Activated CD8-positive, alpha-beta memory T cell treated with anti-CD3 and anti-CD28 coated beads for 4 hours (primary cell): ENCODE measurements around the gene ARHGEF16.

Experiments used
- DNase-seq, 2 donors: peaks; one replicate each; pipeline ENCODE4 v3.0.0-alpha.2; 2020; ENCODE audit warnings: low read depth in 2 of 2

ARHGEF16 gene

DNA sequence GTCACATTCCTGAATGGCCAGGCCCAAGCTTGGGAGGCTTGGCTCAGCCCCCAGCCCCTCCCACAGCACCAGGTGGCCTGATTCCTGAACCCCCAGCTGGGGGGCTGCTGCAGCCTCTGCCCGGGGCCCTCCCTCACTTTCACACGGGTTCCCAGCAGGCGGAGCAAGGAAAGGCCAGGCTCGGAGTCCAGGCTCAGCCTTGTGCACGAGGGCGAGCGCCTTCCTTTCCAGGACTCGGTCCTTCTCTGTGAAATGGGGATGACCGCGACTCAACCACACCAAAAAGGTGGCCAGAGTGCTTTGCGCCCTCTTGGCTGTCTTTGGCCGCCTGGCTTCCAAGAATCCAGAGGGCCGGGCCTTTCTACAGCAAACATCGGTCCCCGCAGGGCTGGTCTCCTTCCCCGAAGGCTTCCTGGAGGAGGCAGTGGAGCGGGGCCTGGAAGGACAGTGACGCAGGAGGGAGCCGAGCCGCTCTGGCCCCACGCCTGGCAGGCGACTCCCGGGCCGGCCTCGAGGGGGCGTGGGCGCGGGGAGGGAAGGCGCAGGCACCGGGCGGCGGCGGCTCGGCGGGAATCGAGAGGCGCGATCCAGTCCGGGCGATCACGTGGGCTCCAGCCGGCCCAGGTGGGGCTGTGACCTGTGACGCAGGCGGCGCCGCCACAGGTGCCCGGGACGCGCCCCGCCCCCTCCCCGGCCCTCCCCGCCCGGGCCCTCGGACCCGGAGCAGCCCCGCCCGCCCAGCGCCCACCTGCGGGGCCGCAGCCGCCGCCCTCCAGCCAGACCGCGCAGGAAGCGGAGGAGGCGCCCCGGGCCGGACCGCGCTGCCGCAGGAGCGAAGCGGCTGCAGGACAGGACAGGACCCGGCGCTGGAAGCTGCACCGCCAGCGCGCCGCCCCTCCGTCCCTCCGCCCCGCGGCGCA is at the start of gene ARHGEF16:
TSS of gene ARHGEF16 (plus strand) at position 775 of the 920 bp plus-strand sequence. CDS start 8,420 bp downstream, outside the sequence.
- DNase-seq = no peak

DNA sequence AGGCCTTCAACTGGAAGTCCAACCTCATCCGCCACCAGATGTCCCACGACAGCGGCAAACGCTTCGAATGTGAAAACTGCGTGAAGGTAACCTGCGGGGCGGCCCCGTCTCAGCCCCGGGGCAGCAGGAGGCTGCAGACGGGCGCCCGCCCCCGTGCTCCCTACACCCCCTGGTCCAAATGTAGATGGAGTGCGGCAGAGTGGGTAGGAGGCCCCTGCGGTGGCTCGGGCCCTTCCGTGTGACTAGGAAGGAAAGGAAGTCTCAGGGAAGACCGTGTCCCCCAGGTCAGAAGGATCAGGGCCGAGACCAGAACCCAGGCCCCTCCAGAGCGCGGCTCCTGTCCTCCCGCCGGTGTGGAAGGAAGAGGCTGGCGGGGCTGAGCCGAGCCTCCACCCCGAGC is 49.7 kb upstream of the ARHGEF16 start:
- no peak for DNase-seq

DNA sequence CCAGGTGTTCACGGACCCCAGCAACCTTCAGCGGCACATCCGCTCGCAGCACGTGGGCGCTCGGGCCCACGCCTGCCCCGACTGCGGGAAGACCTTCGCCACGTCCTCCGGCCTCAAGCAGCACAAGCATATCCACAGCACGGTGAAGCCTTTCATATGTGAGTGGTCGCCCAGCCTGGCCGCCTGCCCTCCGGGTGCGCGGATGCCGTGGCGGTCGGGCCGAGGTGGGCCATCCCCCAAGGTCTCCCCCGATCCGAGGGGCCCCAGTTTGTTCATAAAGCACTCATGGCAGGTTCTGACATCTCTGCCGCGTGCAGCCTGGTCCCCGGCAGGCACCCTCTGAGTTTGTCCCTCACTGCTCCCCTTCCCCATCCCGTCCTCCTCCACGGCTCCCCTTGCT is 49.0 kb upstream of the ARHGEF16 start:
- DNase-seq = no peak

DNA sequence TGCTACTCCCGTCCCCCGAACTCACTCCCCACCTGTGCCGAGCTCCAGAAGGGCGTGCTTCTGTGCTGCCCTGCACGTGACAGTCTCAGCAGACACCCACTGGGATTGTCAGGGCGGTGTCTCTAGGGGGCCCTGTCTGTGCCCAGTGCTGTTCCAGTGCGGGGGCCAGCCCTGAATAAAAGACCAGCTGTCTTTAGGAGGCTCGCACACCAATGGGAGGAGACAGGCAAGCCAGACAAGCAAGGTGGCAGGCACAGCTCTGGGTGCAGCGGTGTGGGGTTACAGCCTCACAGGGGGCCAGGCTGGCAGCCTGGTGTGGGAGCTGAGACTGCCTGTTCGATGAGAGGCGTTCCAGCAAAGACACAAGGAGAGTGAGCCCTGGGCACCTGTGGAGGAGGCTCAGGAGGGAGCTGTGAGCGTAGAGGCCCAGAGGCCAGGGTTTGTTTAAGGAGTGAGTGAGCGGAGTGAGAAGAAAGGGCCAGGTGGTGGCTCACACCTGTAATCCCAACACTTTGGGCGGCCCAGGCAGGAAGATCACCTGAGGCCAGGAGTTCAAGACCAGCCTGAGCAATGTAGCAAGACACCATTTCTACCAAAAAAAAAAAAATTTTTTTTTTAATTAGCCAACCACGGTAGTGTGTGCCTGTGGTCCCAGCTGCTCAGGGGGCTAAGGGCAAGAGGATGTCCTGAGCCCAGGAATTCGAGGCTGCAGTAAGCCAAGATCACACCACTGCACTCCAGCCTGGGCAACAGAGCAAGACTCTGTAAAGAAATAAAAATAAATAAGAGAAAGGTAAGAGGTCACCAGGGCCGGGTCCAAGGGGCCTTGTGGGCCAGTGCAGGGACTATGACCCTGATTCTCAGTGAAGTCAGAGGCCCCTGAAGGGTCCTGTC is 48.2 kb upstream of the ARHGEF16 start:
- no peak for DNase-seq

DNA sequence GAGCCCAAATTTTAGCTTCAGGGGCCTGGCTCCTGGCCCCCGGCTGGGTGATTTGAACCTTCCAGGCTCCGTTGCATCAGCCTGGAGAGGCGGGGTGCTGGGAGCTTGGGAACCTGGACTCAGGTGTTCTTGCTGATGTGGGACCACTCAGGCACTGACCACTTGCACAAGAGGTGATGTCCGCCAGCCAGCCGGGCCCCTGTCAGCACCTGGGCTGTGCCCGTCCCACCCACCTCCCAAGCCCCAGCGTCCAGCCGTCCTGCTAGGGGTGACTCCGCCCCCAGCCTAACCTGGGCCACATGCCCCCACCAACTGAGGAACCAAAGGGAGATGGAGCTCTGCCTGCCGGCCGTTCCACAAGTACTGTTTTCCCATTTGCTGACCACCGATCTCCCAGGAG is 47.4 kb upstream of the ARHGEF16 start:
- no peak for DNase-seq

DNA sequence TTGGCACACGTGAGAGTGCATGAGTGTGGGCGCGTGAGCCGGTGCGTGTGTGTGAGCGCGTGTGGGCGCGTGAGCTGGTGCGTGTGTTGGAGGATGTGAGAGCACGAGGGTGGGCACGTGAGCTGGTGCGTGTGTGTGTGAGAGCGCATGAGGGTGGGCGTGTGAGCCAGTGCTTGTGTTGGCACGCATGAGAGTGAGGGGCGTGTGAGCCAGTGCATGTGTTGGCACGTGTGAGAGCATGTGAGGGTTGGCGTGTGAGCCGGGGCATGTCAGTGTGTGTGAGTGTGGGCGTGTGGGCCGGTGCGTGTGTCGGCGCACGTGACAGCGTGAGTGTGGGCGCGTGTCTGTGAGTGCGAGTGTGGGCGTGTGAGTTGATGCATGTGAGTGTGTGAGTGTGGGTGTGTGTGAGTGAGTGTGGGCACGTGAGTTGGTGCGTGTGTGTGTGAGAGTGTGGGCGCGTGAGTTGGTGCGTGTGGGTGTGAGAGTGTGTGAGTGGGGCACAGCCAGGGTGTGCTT is 45.7 kb upstream of the ARHGEF16 start:
- no peak for DNase-seq

DNA sequence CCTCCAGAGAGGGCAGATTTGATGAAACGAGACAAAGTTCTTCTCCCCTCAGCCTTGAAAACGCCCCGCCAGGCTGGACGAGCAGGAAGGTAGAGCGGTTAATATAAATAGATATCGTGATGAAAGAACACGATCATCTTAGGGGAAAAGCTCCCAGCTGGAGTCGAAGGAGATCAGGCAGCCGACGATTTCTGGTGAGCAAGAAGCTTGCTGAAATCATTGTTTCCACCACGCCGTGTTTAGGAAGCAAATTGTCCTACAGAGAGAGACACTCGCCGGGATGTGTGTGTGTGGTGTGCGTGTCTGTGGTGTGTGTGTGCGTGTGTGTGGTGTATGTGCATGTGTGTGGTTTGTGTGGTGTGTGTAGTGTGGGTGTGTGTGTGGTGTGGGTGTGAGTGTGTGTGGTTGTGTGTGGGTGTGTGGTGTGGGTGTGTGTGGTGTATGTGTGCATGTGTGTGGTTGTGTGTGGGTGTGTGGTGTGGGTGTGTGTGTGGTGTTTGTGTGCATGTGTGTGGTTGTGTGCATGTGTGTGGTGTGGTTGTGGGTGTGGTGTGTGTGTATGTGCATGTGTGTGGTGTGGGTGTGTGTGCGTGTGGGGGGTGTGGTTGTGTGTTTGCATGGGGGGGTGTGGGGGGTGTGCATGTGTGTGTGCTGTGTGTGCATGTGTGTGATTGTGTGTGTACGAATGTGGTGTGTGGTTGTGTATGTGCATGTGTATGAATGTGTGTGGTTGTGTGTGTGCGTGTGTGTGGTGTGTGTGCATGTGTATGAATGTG is 44.9 kb upstream of the ARHGEF16 start:
- no peak for DNase-seq

DNA sequence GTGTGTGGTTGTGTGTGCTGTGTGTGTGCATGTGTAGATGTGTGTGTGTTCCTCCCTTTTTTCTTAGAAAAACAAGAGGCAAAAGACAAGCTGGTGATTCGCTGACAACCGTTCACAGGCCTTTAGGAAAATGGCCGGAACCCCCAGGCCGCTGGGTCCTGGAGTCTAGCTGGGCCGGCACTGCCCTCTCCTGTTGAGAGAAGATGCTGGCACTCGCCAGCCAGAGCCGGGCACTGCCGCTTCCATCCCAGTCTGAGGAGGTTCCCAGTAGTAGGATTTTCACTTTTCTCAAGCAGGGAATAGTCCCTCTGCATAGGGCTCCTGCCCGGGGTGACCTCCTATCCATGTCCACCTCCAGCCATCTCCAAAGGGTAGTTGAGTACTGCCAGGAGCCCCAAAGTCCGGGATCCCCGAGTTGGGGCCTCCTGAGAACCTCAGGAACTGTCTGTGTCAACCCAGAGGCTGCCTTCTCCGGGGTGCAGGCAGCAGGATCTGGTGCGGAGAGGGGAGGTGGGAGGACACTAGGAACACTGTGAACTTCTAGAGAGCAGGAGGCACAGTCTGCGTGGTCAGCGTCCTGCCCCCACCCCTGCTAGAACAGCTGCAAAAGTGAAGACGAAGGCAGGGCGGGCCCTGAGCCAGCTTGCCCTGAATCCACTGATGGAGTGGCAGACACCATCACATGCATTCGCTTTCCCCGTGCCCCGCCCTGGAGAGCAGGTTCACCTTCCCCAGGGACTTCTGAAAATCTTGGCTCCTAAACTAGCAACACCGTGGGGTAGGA is 44.1 kb upstream of the ARHGEF16 start:
- DNase-seq = no peak

DNA sequence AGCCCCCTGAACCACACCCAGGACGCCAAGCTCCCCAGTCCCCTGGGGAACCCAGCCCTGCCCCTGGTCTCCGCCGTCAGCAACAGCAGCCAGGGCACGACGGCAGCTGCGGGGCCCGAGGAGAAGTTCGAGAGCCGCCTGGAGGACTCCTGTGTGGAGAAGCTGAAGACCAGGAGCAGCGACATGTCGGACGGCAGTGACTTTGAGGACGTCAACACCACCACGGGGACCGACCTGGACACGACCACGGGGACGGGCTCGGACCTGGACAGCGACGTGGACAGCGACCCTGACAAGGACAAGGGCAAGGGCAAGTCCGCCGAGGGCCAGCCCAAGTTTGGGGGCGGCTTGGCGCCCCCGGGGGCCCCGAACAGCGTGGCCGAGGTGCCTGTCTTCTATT is 42.7 kb upstream of the ARHGEF16 start:
- no peak for DNase-seq

DNA sequence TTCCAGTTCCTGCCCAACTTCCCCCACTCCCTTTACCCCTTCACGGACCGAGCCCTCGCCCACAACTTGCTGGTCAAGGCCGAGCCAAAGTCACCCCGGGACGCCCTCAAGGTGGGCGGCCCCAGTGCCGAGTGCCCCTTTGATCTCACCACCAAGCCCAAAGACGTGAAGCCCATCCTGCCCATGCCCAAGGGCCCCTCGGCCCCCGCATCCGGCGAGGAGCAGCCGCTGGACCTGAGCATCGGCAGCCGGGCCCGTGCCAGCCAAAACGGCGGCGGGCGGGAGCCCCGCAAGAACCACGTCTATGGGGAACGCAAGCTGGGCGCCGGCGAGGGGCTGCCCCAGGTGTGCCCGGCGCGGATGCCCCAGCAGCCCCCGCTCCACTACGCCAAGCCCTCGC is 42.1 kb upstream of the ARHGEF16 start:
- DNase-seq = no peak

DNA sequence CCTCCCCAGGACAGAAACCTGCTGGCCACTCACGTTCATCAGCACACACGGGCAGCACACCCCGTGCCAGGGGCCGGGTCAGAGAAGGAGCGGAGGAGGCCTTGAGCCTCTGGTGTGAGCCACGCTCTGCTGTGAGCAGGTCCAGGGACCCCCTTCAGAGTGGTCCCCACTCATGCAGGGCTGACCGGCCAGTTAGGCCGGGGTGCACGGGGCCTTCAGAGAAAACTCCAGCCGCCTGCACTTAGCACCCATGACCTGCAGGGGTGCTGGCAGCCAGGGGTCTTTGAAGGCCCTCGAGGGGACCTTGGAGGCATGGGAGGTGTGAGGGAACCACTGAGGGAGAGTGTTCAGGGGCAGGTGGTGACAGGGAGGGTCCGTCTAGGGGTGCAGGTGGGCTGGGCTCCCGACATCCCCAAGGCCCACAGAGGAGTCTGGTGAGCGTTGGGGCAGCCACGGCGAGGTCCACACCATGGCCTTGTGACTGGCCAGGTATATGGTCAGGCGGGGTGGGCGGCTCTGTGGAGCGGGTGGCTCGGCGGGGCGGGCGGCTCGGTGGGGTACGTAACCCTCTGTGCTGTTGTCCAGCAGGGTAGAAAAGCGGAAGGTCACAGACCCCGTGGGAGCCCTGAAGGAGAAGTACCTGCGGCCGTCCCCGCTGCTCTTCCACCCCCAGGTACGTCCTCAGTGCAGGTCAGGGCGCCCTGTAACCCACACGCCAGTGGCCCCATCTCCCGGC is 40.3 kb upstream of the ARHGEF16 start:
- no peak for DNase-seq

DNA sequence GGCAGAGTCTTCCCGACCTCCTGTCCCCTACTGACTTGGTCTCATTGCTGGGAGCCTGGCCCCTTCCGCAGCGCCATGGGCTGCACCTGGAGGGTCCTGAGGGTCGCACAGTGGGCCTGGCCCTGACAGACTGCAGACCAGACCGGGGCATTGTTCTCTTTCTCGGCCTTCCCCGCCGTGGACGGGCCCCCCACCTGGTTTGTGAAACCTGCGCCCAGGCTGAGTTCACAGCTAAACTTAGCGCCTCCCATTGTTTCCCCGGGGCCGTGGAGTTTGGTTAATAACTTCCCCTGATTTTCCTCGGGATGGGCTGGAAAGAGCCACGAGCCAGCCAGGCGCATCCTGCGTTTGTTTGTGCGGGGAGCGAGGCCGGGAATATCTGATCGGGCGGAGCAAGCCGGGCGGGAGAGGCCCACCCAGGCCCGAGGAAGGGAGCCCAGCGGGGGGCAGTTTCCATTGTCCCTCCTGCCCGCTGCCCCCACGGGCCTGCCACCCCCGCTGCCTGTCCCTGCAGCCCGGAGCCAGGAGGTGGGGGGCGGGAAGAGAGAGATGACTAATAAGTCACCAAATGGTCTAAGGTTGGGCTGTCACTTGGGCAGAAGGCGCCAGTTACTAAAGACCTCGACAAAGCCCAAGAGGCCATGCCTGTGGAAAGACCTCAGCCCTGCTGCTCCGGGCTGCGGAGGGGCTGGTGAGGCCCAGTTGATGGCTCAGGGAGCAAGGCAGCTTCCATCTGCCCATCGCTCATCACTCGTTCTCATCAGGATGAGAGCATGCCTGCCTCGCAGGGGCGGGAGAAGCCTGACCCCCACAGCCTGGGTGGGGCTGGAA is 39.0 kb upstream of the ARHGEF16 start:
- DNase-seq = no peak

DNA sequence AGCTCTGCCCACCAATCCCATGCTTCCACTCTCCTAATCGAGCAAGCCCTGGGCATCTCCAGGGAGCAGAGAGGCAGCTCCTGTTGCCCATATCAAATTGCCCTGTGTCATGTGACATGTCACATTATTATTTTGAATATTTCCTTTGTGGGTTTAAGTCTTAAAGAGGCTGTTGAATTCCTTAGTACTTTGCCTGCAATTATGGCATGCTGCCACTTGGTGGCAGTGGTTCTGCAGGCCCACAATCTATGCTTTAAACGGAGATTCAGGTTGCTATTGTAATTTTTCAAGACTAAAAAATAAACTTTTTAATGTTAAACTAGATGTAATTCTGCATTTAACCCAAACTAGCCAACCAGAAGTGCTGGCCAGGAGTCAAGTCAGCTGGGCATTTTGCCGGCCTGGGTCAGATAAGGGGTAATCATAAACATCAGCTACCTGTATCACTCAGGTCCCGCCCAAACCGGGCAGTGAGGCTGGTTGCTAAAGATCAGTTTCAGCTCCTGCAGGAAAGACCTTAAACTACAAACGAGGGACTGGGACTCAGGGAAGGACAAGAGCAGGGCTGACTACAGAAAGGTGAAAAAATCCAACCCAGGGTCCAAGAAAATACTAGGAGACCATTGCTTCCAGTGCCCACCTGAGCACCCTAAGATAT is 37.3 kb upstream of the ARHGEF16 start:
- DNase-seq = no peak

DNA sequence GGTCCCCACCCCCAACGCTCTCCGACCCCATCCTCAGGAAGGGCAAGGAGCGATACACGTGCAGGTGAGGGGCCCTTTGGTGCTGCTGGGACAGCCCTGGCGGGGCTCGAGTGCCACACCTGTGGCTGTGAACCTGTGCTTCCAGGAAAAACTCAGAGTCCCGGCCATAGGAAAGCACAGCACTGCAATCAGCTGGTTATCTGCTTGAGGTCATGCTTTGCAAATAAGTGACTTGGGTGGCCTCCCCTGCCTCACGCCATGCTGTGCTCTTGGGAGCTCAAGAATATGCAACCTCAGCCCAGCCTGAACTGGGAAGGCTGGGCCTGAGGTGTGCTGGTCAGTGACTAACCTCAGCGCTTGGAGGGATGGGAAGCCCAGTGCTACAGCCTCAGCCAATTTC is 36.5 kb upstream of the ARHGEF16 start:
- DNase-seq = no peak

DNA sequence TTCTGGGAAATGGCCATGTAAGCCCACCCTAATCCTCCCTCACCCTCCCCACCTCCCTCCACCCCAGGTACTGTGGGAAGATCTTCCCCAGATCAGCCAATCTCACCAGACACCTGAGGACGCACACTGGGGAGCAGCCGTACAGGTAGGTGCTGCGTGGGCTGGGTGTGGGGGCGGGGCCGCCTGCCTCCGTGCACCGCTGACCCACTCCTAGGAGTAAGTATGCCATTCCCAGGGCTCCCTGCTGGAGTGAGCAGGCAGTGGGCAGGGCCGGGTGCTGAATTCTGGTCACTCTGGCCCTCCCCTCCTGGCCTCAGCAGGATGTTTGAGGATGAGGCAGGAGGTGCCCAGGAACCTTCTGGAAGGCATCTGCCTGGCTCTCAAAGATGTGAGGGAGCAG is 35.9 kb upstream of the ARHGEF16 start:
- no peak for DNase-seq

DNA sequence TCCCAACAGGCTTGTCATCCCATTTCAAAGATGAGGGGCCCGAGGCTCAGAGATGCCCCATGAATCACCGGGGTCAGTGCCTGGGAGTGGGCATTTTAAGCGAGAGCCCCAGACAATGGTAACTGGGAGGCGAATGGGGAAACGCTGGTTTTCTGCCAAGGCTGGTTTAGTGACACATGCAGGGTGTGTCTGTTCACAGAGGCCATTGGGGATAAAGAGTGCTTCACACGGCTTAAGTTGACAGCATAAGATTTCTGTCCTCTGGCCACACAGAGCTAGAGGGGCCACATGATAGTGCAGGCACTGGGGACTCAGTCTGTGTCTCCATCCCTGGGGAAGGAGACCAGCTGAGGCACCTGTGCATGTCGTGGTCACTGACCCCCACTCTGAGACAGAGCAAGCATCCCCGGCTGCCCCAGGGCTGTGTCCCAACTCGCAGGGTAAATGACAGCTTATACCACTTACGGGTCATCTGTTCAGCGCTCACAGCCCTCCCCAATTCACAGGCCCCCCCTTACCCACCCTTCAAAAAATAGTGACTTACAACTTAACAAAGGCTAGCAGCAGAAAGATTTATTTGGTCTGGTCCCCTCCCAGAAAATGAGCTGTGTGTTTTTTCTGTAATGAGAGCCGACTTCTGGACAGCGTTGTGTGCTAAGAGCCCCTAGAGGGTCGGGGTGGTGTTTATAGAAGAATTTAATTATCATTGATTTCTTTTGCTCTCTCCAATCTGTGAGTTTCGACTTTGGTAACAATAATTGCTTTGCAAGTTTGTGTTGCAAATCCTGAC is 34.9 kb upstream of the ARHGEF16 start:
- DNase-seq = no peak

DNA sequence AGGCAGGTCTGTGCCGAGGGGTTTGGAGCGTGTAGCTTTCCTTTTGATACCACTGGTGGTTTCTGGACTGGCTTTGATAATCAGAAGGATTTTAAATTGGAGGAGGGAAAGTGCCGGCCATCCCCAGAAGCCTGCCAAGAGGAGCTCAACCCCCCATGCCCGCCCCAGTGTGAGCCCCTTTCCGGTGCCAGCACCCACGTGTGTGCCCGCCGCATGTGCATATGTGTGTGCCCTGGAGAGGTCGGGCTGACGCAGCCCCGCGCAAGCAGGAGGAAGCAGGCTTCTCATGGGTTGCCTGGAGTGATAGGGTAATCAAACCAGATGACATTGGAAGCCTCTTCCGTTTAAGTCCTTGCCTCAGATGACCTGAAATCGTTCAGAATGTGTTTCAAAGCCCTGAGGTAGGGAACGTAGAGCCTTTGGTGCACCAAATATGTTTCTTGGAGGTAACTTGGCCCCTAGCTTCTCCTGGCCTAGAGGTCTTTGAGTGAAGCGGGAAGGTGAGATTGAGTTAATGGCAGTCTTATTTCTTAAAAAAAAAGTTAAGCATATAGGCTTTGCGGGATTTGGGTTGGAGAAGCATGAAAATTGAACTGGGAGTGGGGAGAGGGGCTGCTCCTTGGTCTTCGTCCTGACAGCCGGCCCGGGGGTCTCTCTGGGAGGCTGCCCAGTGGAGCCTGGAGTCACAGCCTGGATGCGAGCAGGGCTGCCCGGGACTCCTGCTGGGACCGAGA is 34.1 kb upstream of the ARHGEF16 start:
- no peak for DNase-seq
